ENCODE results near the gene S100A12.

DNA sequence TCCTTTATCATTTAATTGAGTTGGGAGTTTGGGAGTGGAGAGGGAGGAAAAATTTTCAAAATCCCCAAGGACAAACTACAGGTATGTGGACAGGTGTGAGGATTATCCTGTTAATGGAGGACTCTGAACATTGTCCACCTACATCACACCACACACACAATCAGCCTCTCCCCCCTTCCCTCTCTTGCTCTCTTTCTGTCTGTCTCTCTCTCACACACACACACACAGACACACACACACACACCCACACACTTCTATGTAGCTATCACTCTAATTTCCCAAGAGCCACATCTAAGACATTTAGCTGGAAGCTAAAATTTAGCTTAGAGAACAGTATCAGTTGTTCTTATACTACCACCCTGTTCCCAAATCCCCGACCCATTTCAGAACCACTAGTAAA lies 14.0 kb upstream of the S100A12 start:
- no peak for TF ChIP-seq SMC3 (IDR thresholded peaks at IDR 0.05; ENCODE audit: low read depth, low read length)
- no peak for TF ChIP-seq POLR2AphosphoS5 (IDR thresholded peaks at IDR 0.05; ENCODE audit: low read depth, low read length)
- TF ChIP-seq, protein P1, sequence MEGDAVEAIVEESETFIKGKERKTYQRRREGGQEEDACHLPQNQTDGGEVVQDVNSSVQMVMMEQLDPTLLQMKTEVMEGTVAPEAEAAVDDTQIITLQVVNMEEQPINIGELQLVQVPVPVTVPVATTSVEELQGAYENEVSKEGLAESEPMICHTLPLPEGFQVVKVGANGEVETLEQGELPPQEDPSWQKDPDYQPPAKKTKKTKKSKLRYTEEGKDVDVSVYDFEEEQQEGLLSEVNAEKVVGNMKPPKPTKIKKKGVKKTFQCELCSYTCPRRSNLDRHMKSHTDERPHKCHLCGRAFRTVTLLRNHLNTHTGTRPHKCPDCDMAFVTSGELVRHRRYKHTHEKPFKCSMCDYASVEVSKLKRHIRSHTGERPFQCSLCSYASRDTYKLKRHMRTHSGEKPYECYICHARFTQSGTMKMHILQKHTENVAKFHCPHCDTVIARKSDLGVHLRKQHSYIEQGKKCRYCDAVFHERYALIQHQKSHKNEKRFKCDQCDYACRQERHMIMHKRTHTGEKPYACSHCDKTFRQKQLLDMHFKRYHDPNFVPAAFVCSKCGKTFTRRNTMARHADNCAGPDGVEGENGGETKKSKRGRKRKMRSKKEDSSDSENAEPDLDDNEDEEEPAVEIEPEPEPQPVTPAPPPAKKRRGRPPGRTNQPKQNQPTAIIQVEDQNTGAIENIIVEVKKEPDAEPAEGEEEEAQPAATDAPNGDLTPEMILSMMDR (IDR thresholded peaks at IDR 0.05), result no peak
- no peak for TF ChIP-seq NRF1 (IDR thresholded peaks at IDR 0.05; ENCODE audit: low read depth, low read length)
- no peak for TF ChIP-seq RAD21 (IDR thresholded peaks at IDR 0.05; ENCODE audit: low read length)
- no peak for TF ChIP-seq TEAD4 (IDR thresholded peaks at IDR 0.05; ENCODE audit: borderline replicate concordance, insufficient read depth)
- TF ChIP-seq, protein P2, sequence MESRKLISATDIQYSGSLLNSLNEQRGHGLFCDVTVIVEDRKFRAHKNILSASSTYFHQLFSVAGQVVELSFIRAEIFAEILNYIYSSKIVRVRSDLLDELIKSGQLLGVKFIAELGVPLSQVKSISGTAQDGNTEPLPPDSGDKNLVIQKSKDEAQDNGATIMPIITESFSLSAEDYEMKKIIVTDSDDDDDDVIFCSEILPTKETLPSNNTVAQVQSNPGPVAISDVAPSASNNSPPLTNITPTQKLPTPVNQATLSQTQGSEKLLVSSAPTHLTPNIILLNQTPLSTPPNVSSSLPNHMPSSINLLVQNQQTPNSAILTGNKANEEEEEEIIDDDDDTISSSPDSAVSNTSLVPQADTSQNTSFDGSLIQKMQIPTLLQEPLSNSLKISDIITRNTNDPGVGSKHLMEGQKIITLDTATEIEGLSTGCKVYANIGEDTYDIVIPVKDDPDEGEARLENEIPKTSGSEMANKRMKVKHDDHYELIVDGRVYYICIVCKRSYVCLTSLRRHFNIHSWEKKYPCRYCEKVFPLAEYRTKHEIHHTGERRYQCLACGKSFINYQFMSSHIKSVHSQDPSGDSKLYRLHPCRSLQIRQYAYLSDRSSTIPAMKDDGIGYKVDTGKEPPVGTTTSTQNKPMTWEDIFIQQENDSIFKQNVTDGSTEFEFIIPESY (IDR thresholded peaks at IDR 0.05; ENCODE audit: borderline replicate concordance, low read depth), result no peak

Data from SK-N-SH (cell line).